PC-9 (cell line): ENCODE data around the gene CRTC3. TPM values are rescaled to one million over a fixed set of nuclear protein-coding genes. Genes with fewer than 3 reads are reported as not detected.

Experiments
- BruUV-seq: library from RNA; stranded (reverse); fragments of 400-500 nt; replicated peaks from 2 replicates; lab custom pipeline; 2021; lab: Mats Ljungman, UMichigan
- CTCF ChIA-PET: fragments of 300-600 bp; sonication (Branson Sonifier 250); formaldehyde crosslinking; loops from one replicate; lab custom pipeline; 2022; ENCODE audit warnings: antibody characterized with exemption; lab: Charles Lee
- POLR2A ChIA-PET: fragments of 300-600 bp; sonication (Branson Sonifier 250); formaldehyde crosslinking; loops from one replicate; lab custom pipeline; 2022; ENCODE audit warnings: antibody characterized with exemption; ENCODE audit not compliant: unreplicated experiment; lab: Charles Lee
- DNase-seq, 2 experiments: peaks; one replicate each; pipeline versions ENCODE4 v3.0.0 to v3.0.0-alpha.2; 2015 to 2022; ENCODE audit warnings: mixed read lengths in 1 of 2
- H2AFZ ChIP-seq: fragments of 200-600 bp; sonication (generic); 2 replicates; pipeline ENCODE4 v1.8.1; 2017; ENCODE audit warnings: antibody characterized with exemption
- H3F3A ChIP-seq: fragments of 200-600 bp; sonication (generic); 2 replicates; pipeline ENCODE4 v1.8.1; 2017; ENCODE audit warnings: antibody characterized with exemption, mild to moderate bottlenecking, low read depth; ENCODE audit not compliant: insufficient read depth
- H3K27ac ChIP-seq: fragments of 200-600 bp; sonication (generic); 2 replicates; pipeline ENCODE4 v1.6.1; 2016; ENCODE audit warnings: mixed run types
- H3K27me3 ChIP-seq: fragments of 200-600 bp; sonication (generic); 2 replicates; pipeline ENCODE4 v1.6.1; 2016; ENCODE audit warnings: low read depth, mixed run types; ENCODE audit not compliant: insufficient read depth
- H3K36me3 ChIP-seq: fragments of 200-600 bp; sonication (generic); 2 replicates; pipeline ENCODE4 v1.6.1; 2016; ENCODE audit warnings: low read depth, mixed run types
- H3K4me1 ChIP-seq: fragments of 200-600 bp; sonication (generic); replicated peaks from 2 replicates; pipeline ENCODE4 v1.6.1; 2016; ENCODE audit warnings: mixed run types; ENCODE audit not compliant: insufficient read depth
- H3K4me2 ChIP-seq: fragments of 200-600 bp; sonication (generic); 2 replicates; pipeline ENCODE4 v1.6.1; 2017; ENCODE audit warnings: mixed run types
- H3K4me3 ChIP-seq: fragments of 200-600 bp; sonication (generic); 2 replicates; pipeline ENCODE4 v1.6.1; 2016; ENCODE audit warnings: mixed run types
- H3K79me2 ChIP-seq: fragments of 200-600 bp; sonication (generic); 2 replicates; pipeline ENCODE4 v1.6.1; 2017; ENCODE audit warnings: low read depth, mixed run types
- H3K9me2 ChIP-seq: fragments of 200-600 bp; sonication (generic); 2 replicates; pipeline ENCODE4 v1.8.1; 2017; ENCODE audit warnings: mild to moderate bottlenecking; ENCODE audit not compliant: insufficient read depth
- H3K9me3 ChIP-seq: fragments of 200-600 bp; sonication (generic); 2 replicates; pipeline ENCODE4 v1.8.1; 2016; ENCODE audit warnings: low read depth; ENCODE audit not compliant: insufficient read depth
- H4K20me1 ChIP-seq: fragments of 200-600 bp; sonication (generic); 2 replicates; pipeline ENCODE4 v1.8.1; 2017; ENCODE audit not compliant: insufficient read depth
- EZH2 ChIP-seq: fragments of 200-600 bp; sonication (generic); IDR thresholded peaks from 2 replicates; pipeline ENCODE4 v1.8.0; 2017; ENCODE audit warnings: antibody characterized with exemption, low read depth
- intact Hi-C: fragments of 100-400 bp; cut with micrococcal nuclease; formaldehyde crosslinking; loops from one replicate; pipeline ENCODE4 v1.10.0; 2022; ENCODE audit not compliant: unreplicated experiment
- total RNA-seq: library from RNA; stranded (reverse); gene quantifications from 2 replicates; pipeline ENCODE4 v1.2.3, GENCODE V29; 2021
- TF ChIP-seq, protein P1 (sequence below): fragments of 200-600 bp; sonication (generic); conservative IDR thresholded peaks from 2 replicates; pipeline ENCODE4 v1.6.1; 2017; ENCODE audit warnings: mixed run types, antibody characterized with exemption, mild to moderate bottlenecking, moderate library complexity

CRTC3 gene
- total RNA-seq, 1 experiment from 2014 or later: 18.6 TPM

DNA sequence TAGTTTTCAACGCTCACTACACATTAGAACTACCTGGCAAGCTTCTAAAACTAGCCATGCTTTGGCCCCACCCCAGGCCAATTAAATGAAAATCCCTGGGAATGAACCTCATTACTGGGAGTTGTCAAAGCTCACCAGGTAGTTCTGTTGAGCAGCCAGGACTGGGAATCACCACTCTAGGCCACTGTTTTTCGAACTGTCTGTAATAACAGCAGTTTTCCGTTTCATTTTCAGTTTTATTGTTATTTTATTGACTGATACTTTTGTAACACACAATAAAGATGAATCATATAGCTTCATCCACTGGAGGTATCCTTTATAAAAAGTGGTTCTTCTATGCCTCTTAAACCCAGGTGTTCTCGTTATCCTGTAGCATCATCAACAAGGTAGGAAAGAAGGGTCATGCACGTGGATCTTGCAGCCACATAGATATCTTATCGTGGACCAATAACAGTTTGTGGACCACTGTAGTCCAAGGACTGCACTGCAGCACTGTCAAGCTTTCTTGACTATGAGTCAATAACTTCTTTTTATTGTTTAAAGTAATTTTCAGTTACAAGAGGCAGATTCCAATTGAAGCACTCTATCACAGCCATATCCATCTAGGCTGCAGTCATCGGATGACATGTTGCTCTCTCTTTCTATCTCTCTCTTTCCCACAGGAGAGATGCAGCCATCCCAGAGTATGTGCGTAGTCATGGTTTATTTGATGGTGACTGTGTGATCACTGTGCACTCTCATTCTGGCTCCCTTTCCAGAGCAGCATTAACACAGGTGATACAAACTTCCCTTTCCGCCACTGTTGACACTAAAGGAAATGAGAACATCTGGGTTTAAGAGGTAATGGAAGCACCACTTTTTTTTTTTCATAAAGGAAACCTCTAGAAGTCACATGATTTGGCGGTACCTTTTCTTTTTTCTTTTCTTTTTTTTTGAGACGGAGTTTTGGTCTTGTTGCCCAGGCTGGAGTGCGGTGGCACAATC is 148.4 kb downstream of the CRTC3 start:
- BruUV-seq: no TSS peak
- Histone ChIP-seq H3F3A (peaks cover 28% of the 10 kb centered on the region; the same call in 1 of the 2 replicates), H3K4me2 (no peak overlapping the region), H3K4me3 (no peak overlapping the region), H3K27me3 (no peaks in the 10 kb centered on the region), H4K20me1 (no peaks in the 10 kb centered on the region), H3K9me2 (no peaks in the 10 kb centered on the region), H3K4me1 (peaks cover 18% of the 10 kb centered on the region), H2AFZ (no peak overlapping the region), H3K27ac (no peak overlapping the region), H3K36me3 (no peaks in the 10 kb centered on the region), H3K79me2 (no peaks in the 10 kb centered on the region), H3K9me3 (no peaks in the 10 kb centered on the region)
- TF ChIP-seq EZH2: no peak
- TF ChIP-seq, protein P1, sequence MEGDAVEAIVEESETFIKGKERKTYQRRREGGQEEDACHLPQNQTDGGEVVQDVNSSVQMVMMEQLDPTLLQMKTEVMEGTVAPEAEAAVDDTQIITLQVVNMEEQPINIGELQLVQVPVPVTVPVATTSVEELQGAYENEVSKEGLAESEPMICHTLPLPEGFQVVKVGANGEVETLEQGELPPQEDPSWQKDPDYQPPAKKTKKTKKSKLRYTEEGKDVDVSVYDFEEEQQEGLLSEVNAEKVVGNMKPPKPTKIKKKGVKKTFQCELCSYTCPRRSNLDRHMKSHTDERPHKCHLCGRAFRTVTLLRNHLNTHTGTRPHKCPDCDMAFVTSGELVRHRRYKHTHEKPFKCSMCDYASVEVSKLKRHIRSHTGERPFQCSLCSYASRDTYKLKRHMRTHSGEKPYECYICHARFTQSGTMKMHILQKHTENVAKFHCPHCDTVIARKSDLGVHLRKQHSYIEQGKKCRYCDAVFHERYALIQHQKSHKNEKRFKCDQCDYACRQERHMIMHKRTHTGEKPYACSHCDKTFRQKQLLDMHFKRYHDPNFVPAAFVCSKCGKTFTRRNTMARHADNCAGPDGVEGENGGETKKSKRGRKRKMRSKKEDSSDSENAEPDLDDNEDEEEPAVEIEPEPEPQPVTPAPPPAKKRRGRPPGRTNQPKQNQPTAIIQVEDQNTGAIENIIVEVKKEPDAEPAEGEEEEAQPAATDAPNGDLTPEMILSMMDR: no peak
- CTCF ChIA-PET: interaction anchor here (0.6 kb wide), 1 partner anchor 685 kb away, joined by 3 read pairs; no protein-coding TSS in a partner anchor
- POLR2A ChIA-PET: no interaction called here
- intact Hi-C loops: no loop called here
- no peak for DNase-seq

DNA sequence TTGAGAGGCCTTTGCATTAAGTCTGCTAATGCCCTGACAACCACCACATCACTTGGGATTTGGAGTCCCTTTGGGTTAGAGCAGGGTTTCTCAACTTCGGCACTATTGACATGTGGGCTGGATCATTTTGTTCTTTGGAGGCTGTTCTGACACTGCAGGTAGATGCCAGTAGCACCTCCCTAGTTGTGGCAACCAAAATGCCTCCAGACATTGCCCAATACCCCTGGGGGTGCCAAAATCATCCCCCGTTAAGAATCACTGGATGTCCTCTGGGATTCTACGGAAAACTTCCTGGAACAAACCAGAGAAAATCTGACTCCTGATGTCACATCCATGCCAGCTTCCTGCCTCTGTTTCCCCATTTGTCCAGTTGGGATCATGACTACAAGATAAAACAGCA is 150.2 kb downstream of the CRTC3 start:
- no peaks in the 10 kb centered on the region for H4K20me1 ChIP-seq
- H3K4me2 ChIP-seq: peak overlapping the region; percentile 37
- ChIA-PET POLR2A (no interaction called here), CTCF (no interaction called here)
- no peaks in the 10 kb centered on the region for H3K27me3 ChIP-seq
- intact Hi-C loops: no loop called here
- DNase-seq: no peak
- TF ChIP-seq, protein P1: no peak
- TF ChIP-seq EZH2: no peak
- peaks cover 18% of the 10 kb centered on the region for H3K4me1 ChIP-seq
- H3K27ac ChIP-seq: no peak overlapping the region
- no peaks in the 10 kb centered on the region for H3K9me2 ChIP-seq
- BruUV-seq: no TSS peak
- H3K79me2 ChIP-seq: no peaks in the 10 kb centered on the region
- no peaks in the 10 kb centered on the region for H3K36me3 ChIP-seq
- H3K4me3 ChIP-seq: no peak overlapping the region
- no peaks in the 10 kb centered on the region for H3K9me3 ChIP-seq
- no peak overlapping the region for H2AFZ ChIP-seq
- peaks cover 24% of the 10 kb centered on the region; the same call in 1 of the 2 replicates for H3F3A ChIP-seq

DNA sequence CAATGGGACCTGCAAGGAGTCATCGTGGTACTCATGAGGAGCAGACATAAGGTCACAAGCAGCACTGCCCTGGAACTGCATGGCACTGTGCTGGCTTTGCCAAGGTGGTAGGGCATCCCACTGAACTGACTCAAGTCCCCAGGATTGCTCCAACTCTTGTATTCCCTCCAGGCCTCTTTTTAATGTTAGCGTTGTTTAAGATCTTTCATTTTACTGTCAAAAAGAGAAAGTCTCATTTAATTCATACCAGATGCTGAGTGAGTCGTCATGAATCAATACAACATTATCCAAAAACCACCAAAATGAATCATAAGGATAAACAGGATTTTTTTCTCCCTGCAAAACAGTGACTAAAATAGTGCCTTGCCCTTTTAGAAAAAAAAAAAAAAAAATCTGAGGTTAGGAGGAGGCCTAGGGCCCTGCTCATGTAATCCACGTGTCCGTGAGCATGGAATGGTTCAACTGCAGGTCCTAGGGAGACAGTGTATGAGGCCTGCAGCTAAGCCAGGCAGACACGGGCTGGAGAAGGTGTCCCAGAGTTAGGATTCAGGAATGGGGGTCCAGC is 150.7 kb downstream of the CRTC3 start:
- Histone ChIP-seq H3F3A (peaks cover 24% of the 10 kb centered on the region; the same call in 1 of the 2 replicates), H3K79me2 (no peaks in the 10 kb centered on the region), H3K9me2 (no peaks in the 10 kb centered on the region), H3K9me3 (no peaks in the 10 kb centered on the region), H3K27me3 (no peaks in the 10 kb centered on the region), H3K36me3 (no peaks in the 10 kb centered on the region), H4K20me1 (no peaks in the 10 kb centered on the region), H3K4me3 (no peak overlapping the region), H3K4me1 (peaks cover 18% of the 10 kb centered on the region), H3K27ac (no peak overlapping the region), H2AFZ (no peak overlapping the region), H3K4me2 (peak overlapping the region; percentile 37)
- intact Hi-C loops: no loop called here
- no TSS peak for BruUV-seq
- DNase-seq: peak in 1 of 2 experiments; percentile 61
- TF ChIP-seq, protein P1: no peak
- TF ChIP-seq EZH2: no peak
- CTCF ChIA-PET: no interaction called here
- POLR2A ChIA-PET: no interaction called here
